Activated naive CD8-positive, alpha-beta T cell treated with anti-CD3 and anti-CD28 coated beads, Interleukin-2, amount 10 ng/mL, durations not matched to agents 7 days and 5 days (primary cell): Measurements from ENCODE around the gene ARPIN. TPM values are rescaled to one million over a fixed set of nuclear protein-coding genes. Genes with fewer than 3 reads are reported as not detected.
A peak's percentile ranks its signal among the peaks of the same experiment; 100 is the strongest.
"Not testable (repeated sequence)": the region's sequence is repeated elsewhere in the genome, so short reads cannot be mapped to it uniquely, and the experiment has no call there.

Experiments used
- ATAC-seq: fragments of 150-1000 bp; cut with Tn5 transposase; one replicate; pipeline ENCODE4 v1.10.0; 2021; ENCODE audit warnings: low read depth, moderate library complexity
- POLR2A ChIA-PET: fragments of 350-600 bp; sonication (Branson Sonifier 250); formaldehyde crosslinking; loops from one replicate; lab custom pipeline; 2021; ENCODE audit warnings: antibody characterized with exemption; lab: Charles Lee
- DNase-seq: peaks from one replicate; pipeline ENCODE4 v3.0.0; 2021
- H3K27ac Mint-ChIP-seq: one replicate; pipeline ENCODE4 v1.8.0; 2022; ENCODE audit warnings: mild to moderate bottlenecking, mixed read lengths
- H3K27me3 Mint-ChIP-seq: one replicate; pipeline ENCODE4 v1.8.0; 2022; ENCODE audit warnings: mild to moderate bottlenecking, moderate library complexity, mixed read lengths
- H3K36me3 Mint-ChIP-seq: one replicate; pipeline ENCODE4 v1.8.0; 2021; ENCODE audit warnings: mild to moderate bottlenecking, mixed read lengths
- H3K4me1 Mint-ChIP-seq: one replicate; pipeline ENCODE4 v1.8.0; 2021; ENCODE audit warnings: mixed read lengths
- H3K4me3 Mint-ChIP-seq: one replicate; pipeline ENCODE4 v1.8.0; 2022; ENCODE audit warnings: mild to moderate bottlenecking, moderate library complexity, mixed read lengths
- H3K9me3 Mint-ChIP-seq: one replicate; pipeline ENCODE4 v1.8.0; 2021; ENCODE audit warnings: mixed read lengths
- total RNA-seq, 2 experiments: library from RNA; stranded (reverse); gene quantifications; one replicate each; pipeline ENCODE4 v1.2.3, GENCODE V29; 2021

Gene ARPIN
- total RNA-seq, 2 experiments from 2014 or later: 0.06 to 0.11 TPM

- Mint-ChIP-seq H3K36me3 (peaks cover 8% of the 10 kb centered on the region), H3K4me3 (no peak overlapping the region), H3K27ac (no peak overlapping the region), H3K4me1 (no peaks in the 10 kb centered on the region), H3K27me3 (no peaks in the 10 kb centered on the region), H3K9me3 (no peaks in the 10 kb centered on the region)
- POLR2A ChIA-PET: interaction anchor here (0.6 to 1.2 kb wide), 2 partner anchors 10 to 226 kb away, joined by 4 read pairs; partner anchors contain the start of gene AP3S2
- ATAC-seq (no peak), DNase-seq (no peak)
These were observed 29.2 kb downstream of the ARPIN start for GRCh38 chr15:89883518-89883917.

GRCh38 chr15:89880727-89881126 is 32.0 kb downstream of the ARPIN start:
- Mint-ChIP-seq H3K36me3 (peaks cover 8% of the 10 kb centered on the region), H3K4me3 (no peak overlapping the region)

GRCh38 chr15:89878323-89878722 is 34.4 kb downstream of the ARPIN start:
- Mint-ChIP-seq H3K9me3 (no peaks in the 10 kb centered on the region), H3K27ac (no peak overlapping the region), H3K4me1 (peaks cover 4% of the 10 kb centered on the region), H3K4me3 (no peak overlapping the region), H3K36me3 (peaks cover 4% of the 10 kb centered on the region), H3K27me3 (no peaks in the 10 kb centered on the region)
- POLR2A ChIA-PET: no interaction called here
- no peak for DNase-seq
- no peak for ATAC-seq

More at GRCh38 chr15:89880727-89881126, 32.0 kb downstream of the ARPIN start:
- Mint-ChIP-seq H3K27me3 (no peaks in the 10 kb centered on the region), H3K4me1 (no peaks in the 10 kb centered on the region), H3K27ac (no peak overlapping the region), H3K9me3 (no peaks in the 10 kb centered on the region)
- POLR2A ChIA-PET: no interaction called here
- no peak for ATAC-seq
- DNase-seq: no peak

GRCh38 chr15:89877083-89877425 is 35.7 kb downstream of the ARPIN start:
- no peak overlapping the region for H3K4me3 Mint-ChIP-seq
- H3K36me3 Mint-ChIP-seq: peaks cover 4% of the 10 kb centered on the region
- POLR2A ChIA-PET: no interaction called here

GRCh38 chr15:89876396-89877082 is 36.2 kb downstream of the ARPIN start:
- POLR2A ChIA-PET: no interaction called here
- H3K36me3 Mint-ChIP-seq: peaks cover 4% of the 10 kb centered on the region
- H3K27me3 Mint-ChIP-seq: no peaks in the 10 kb centered on the region
- no peak for DNase-seq
- ATAC-seq: no peak
- no peak overlapping the region for H3K4me3 Mint-ChIP-seq
- no peak overlapping the region for H3K27ac Mint-ChIP-seq
- H3K4me1 Mint-ChIP-seq: peaks cover 4% of the 10 kb centered on the region
- no peaks in the 10 kb centered on the region for H3K9me3 Mint-ChIP-seq

More at GRCh38 chr15:89877083-89877425, 35.7 kb downstream of the ARPIN start:
- H3K27me3 Mint-ChIP-seq: no peaks in the 10 kb centered on the region
- ATAC-seq: no peak
- no peaks in the 10 kb centered on the region for H3K9me3 Mint-ChIP-seq
- H3K4me1 Mint-ChIP-seq: peaks cover 4% of the 10 kb centered on the region
- no peak overlapping the region for H3K27ac Mint-ChIP-seq
- no peak for DNase-seq

- H3K36me3 Mint-ChIP-seq: peaks cover 4% of the 10 kb centered on the region
- H3K4me1 Mint-ChIP-seq: peaks cover 4% of the 10 kb centered on the region
- no peak for DNase-seq
- ATAC-seq: no peak
- POLR2A ChIA-PET: no interaction called here
- H3K27ac Mint-ChIP-seq: no peak overlapping the region
- H3K27me3 Mint-ChIP-seq: no peaks in the 10 kb centered on the region
- H3K9me3 Mint-ChIP-seq: no peaks in the 10 kb centered on the region
- no peak overlapping the region for H3K4me3 Mint-ChIP-seq
These were observed 37.0 kb downstream of the ARPIN start for GRCh38 chr15:89875741-89876140.

DNA sequence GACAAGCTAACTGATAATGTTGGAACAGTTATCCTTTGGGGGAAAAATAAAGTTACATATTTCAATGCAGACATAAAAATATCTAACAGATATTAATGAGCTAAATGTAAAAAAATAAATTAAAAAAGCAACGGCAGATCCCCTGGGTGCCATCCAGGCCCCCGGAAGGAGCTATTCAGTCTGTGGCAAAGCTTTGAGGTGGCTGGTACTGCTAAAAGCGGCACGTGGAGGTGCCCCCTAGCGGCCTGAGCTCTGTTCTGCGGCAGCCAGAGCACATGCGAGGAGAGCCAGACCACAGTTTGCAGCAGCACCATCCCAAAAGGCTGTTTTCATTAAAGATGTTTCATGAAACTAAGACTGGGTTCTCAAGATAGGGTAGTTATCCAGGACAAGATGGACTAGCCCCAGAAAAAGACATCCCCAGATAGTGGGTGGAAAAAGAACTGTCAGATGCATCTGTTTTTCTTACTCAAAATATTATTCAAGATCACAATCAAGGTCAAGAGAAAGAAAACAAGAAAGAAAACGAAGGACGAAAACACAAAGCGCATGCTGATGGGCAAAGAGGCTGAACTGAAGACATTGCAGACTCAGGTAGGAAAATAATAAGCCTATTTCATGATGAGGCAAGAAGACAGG is 37.7 kb downstream of the ARPIN start:
- H3K27me3 Mint-ChIP-seq: no peaks in the 10 kb centered on the region

GRCh38 chr15:89870688-89871288 is 42.0 kb downstream of the ARPIN start:
- peaks cover 9% of the 10 kb centered on the region for H3K36me3 Mint-ChIP-seq
- no peak overlapping the region for H3K4me3 Mint-ChIP-seq
- peaks cover 1% of the 10 kb centered on the region for H3K9me3 Mint-ChIP-seq
- ATAC-seq: no peak
- H3K27ac Mint-ChIP-seq: no peak overlapping the region
- no peak for DNase-seq
- no peaks in the 10 kb centered on the region for H3K27me3 Mint-ChIP-seq
- H3K4me1 Mint-ChIP-seq: peaks cover 4% of the 10 kb centered on the region
- POLR2A ChIA-PET: no interaction called here

More for the DNA sequence above, 37.7 kb downstream of the ARPIN start:
- ATAC-seq (peak; percentile 100), DNase-seq (peak; percentile 84)
- Mint-ChIP-seq H3K36me3 (peaks cover 8% of the 10 kb centered on the region), H3K9me3 (no peaks in the 10 kb centered on the region), H3K4me3 (no peak overlapping the region), H3K4me1 (peaks cover 4% of the 10 kb centered on the region), H3K27ac (peak overlapping the region; percentile 35)
- POLR2A ChIA-PET: interaction anchor here (0.6 to 1.0 kb wide), 2 partner anchors 18 to 68 kb away, joined by 3 to 4 read pairs; partner anchors contain the start of gene AP3S2

DNA sequence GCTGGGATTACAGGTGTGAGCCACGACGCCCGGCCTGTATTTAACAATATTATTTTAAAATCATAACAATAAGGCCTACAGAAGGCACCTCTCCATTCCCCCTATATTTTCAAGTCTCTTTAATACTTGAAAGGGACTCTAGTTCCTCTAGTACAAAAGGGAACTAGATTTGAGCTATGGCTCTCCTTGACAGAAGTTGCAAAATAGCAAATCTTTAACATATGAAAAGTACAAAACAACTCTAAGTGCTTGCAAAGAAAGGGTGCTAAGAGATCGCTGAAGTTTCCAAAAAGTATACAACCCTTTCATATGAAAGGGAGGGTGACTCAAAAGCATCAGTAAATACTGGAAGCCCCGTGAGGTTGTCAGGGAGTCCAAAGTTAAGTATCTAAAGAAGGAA is 42.7 kb downstream of the ARPIN start:
- no peak for DNase-seq
- Mint-ChIP-seq H3K36me3 (peaks cover 11% of the 10 kb centered on the region), H3K27ac (no peak overlapping the region), H3K27me3 (no peaks in the 10 kb centered on the region), H3K4me1 (peaks cover under 1% of the 10 kb centered on the region), H3K9me3 (peaks cover 1% of the 10 kb centered on the region), H3K4me3 (no peak overlapping the region)
- POLR2A ChIA-PET: no interaction called here
- ATAC-seq: no peak

- POLR2A ChIA-PET, H3K27ac Mint-ChIP-seq, H3K9me3 Mint-ChIP-seq, H3K4me3 Mint-ChIP-seq, ATAC-seq, DNase-seq, H3K27me3 Mint-ChIP-seq, H3K4me1 Mint-ChIP-seq: not testable (repeated sequence)
- H3K36me3 Mint-ChIP-seq: peaks cover 11% of the 10 kb centered on the region
These were observed 43.3 kb downstream of the ARPIN start for GRCh38 chr15:89869490-89869889.

GRCh38 chr15:89864958-89865739 is 47.6 kb downstream of the ARPIN start:
- no peak for DNase-seq
- H3K27me3 Mint-ChIP-seq: no peaks in the 10 kb centered on the region
- no peak for ATAC-seq
- peaks cover 8% of the 10 kb centered on the region for H3K36me3 Mint-ChIP-seq
- H3K4me3 Mint-ChIP-seq: no peak overlapping the region
- no peak overlapping the region for H3K27ac Mint-ChIP-seq
- POLR2A ChIA-PET: no interaction called here
- peaks cover 1% of the 10 kb centered on the region for H3K9me3 Mint-ChIP-seq
- H3K4me1 Mint-ChIP-seq: peaks cover 9% of the 10 kb centered on the region

GRCh38 chr15:89863918-89864317 is 48.8 kb downstream of the ARPIN start:
- Mint-ChIP-seq H3K9me3 (no peaks in the 10 kb centered on the region), H3K27me3 (no peaks in the 10 kb centered on the region), H3K27ac (no peak overlapping the region), H3K4me3 (no peak overlapping the region), H3K36me3 (peaks cover 8% of the 10 kb centered on the region), H3K4me1 (peaks cover 10% of the 10 kb centered on the region)
- ATAC-seq (no peak), DNase-seq (no peak)
- POLR2A ChIA-PET: no interaction called here

DNA sequence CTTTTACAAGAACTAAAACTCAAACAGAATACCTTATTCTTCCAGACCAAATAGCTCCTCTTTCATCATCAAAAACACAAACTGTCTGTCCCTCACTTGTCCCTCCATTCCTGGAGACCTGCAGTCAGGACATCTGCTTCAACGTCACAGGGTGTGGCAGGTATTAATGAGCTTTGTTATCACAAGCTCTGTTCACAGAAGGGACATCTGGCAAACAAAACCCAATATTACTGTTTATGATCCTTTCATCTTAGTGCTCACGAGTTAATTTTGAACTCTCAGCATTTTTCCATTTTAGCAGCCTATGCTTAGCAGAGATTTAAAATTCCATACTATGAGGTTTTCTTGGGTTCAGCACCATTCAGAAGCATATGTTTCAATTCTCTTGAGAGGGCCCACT is 51.9 kb downstream of the ARPIN start:
- Mint-ChIP-seq H3K27ac (no peak overlapping the region), H3K4me1 (peaks cover 10% of the 10 kb centered on the region), H3K9me3 (no peaks in the 10 kb centered on the region), H3K36me3 (peaks cover 9% of the 10 kb centered on the region), H3K4me3 (no peak overlapping the region), H3K27me3 (no peaks in the 10 kb centered on the region)
- POLR2A ChIA-PET: no interaction called here
- DNase-seq (no peak), ATAC-seq (no peak)
